Measurements from ENCODE around the gene ALDH7A1.
A peak's percentile ranks its signal among the peaks of the same experiment; 100 is the strongest.
"Not testable (repeated sequence)": the region's sequence is repeated elsewhere in the genome, so short reads cannot be mapped to it uniquely, and the experiment has no call there.

Gene ALDH7A1

GRCh38 chr5:126613941-126614592 lies 19.0 kb upstream of the ALDH7A1 start:
- Histone ChIP-seq H3K9ac (ENCODE audit: low read length) (no peak overlapping the region), H3K9me3 (ENCODE audit: low read length) (no peaks in the 10 kb centered on the region), H3K4me1 (ENCODE audit: insufficient read depth, low read length) (no peaks in the 10 kb centered on the region), H3K27me3 (ENCODE audit: control insufficient read depth in 1 of 2, insufficient read depth in 2 of 2, low read length in 2 of 2) (no peaks in the 10 kb centered on the region), H3K27ac (ENCODE audit: low read depth, low read length) (no peak overlapping the region), H3K4me3 (ENCODE audit: low read depth in 1 of 2, low read length in 2 of 2) (no peak overlapping the region), H3K36me3 (ENCODE audit: insufficient read depth, low read length) (peaks cover 38% of the 10 kb centered on the region)

GRCh38 chr5:126610616-126611015 lies 15.6 kb upstream of the ALDH7A1 start:
- Histone ChIP-seq H3K9ac (ENCODE audit: low read length) (no peak overlapping the region), H3K4me3 (ENCODE audit: low read depth in 1 of 2, low read length in 2 of 2) (no peak overlapping the region), H3K4me1 (ENCODE audit: insufficient read depth, low read length) (peaks cover 6% of the 10 kb centered on the region), H3K36me3 (ENCODE audit: insufficient read depth, low read length) (peaks cover 38% of the 10 kb centered on the region), H3K27ac (ENCODE audit: low read depth, low read length) (no peak overlapping the region), H3K9me3 (ENCODE audit: low read length) (no peaks in the 10 kb centered on the region), H3K27me3 (ENCODE audit: control insufficient read depth in 1 of 2, insufficient read depth in 2 of 2, low read length in 2 of 2) (no peaks in the 10 kb centered on the region)

GRCh38 chr5:126610160-126610559 lies 15.1 kb upstream of the ALDH7A1 start:
- Histone ChIP-seq H3K9ac (ENCODE audit: low read length) (no peak overlapping the region), H3K36me3 (ENCODE audit: insufficient read depth, low read length) (peaks cover 38% of the 10 kb centered on the region), H3K27me3 (ENCODE audit: control insufficient read depth in 1 of 2, insufficient read depth in 2 of 2, low read length in 2 of 2) (no peaks in the 10 kb centered on the region)

GRCh38 chr5:126605525-126605924 lies 10.5 kb upstream of the ALDH7A1 start:
- no peak overlapping the region for H3K4me3 ChIP-seq (ENCODE audit: low read depth in 1 of 2, low read length in 2 of 2)

More at GRCh38 chr5:126610160-126610559, 15.1 kb upstream of the ALDH7A1 start:
- no peak overlapping the region for H3K4me3 ChIP-seq (ENCODE audit: low read depth in 1 of 2, low read length in 2 of 2)
- H3K4me1 ChIP-seq (ENCODE audit: insufficient read depth, low read length): peaks cover 10% of the 10 kb centered on the region
- no peaks in the 10 kb centered on the region for H3K9me3 ChIP-seq (ENCODE audit: low read length)
- no peak overlapping the region for H3K27ac ChIP-seq (ENCODE audit: low read depth, low read length)

GRCh38 chr5:126603402-126603991 lies 8.5 kb upstream of the ALDH7A1 start:
- Histone ChIP-seq H3K27ac (ENCODE audit: low read depth, low read length) (no peak overlapping the region), H3K4me1 (ENCODE audit: insufficient read depth, low read length) (peaks cover 25% of the 10 kb centered on the region), H3K9me3 (ENCODE audit: low read length) (no peaks in the 10 kb centered on the region), H3K27me3 (ENCODE audit: control insufficient read depth in 1 of 2, insufficient read depth in 2 of 2, low read length in 2 of 2) (no peaks in the 10 kb centered on the region), H3K36me3 (ENCODE audit: insufficient read depth, low read length) (peaks cover 18% of the 10 kb centered on the region), H3K9ac (ENCODE audit: low read length) (no peak overlapping the region), H3K4me3 (ENCODE audit: low read depth in 1 of 2, low read length in 2 of 2) (no peak overlapping the region)

More at GRCh38 chr5:126605525-126605924, 10.5 kb upstream of the ALDH7A1 start:
- H3K27me3 ChIP-seq (ENCODE audit: control insufficient read depth in 1 of 2, insufficient read depth in 2 of 2, low read length in 2 of 2): no peaks in the 10 kb centered on the region
- no peak overlapping the region for H3K27ac ChIP-seq (ENCODE audit: low read depth, low read length)
- H3K36me3 ChIP-seq (ENCODE audit: insufficient read depth, low read length): peaks cover 35% of the 10 kb centered on the region
- no peaks in the 10 kb centered on the region for H3K9me3 ChIP-seq (ENCODE audit: low read length)
- H3K4me1 ChIP-seq (ENCODE audit: insufficient read depth, low read length): peaks cover 25% of the 10 kb centered on the region
- no peak overlapping the region for H3K9ac ChIP-seq (ENCODE audit: low read length)

- peaks cover 12% of the 10 kb centered on the region for H3K36me3 ChIP-seq (ENCODE audit: insufficient read depth, low read length)
- no peaks in the 10 kb centered on the region for H3K9me3 ChIP-seq (ENCODE audit: low read length)
- peak within 1 kb of the TSS; percentile 90 for H3K27ac ChIP-seq (ENCODE audit: low read depth, low read length)
- H3K9ac ChIP-seq (ENCODE audit: low read length): peak within 1 kb of the TSS; percentile 58
- H3K4me3 ChIP-seq (ENCODE audit: low read depth in 1 of 2, low read length in 2 of 2): peak within 1 kb of the TSS; percentile 39 to 91
- peaks cover 22% of the 10 kb centered on the region for H3K4me1 ChIP-seq (ENCODE audit: insufficient read depth, low read length)
- H3K27me3 ChIP-seq (ENCODE audit: control insufficient read depth in 1 of 2, insufficient read depth in 2 of 2, low read length in 2 of 2): no peaks in the 10 kb centered on the region
Measured at GRCh38 chr5:126600631-126601511, 5.9 kb upstream of the ALDH7A1 start, which contains the start of gene PHAX. Gene PHAX (plus strand): TSS chr5:126600947. CDS start chr5:126600963, 16 bp downstream.

- not testable (repeated sequence) for H3K27ac ChIP-seq (ENCODE audit: low read depth, low read length); H3K27me3 ChIP-seq (ENCODE audit: control insufficient read depth in 1 of 2, insufficient read depth in 2 of 2, low read length in 2 of 2); H3K9ac ChIP-seq (ENCODE audit: low read length); H3K9me3 ChIP-seq (ENCODE audit: low read length)
- peak overlapping the region; percentile 39 to 91 for H3K4me3 ChIP-seq (ENCODE audit: low read depth in 1 of 2, low read length in 2 of 2)
- peaks cover 12% of the 10 kb centered on the region for H3K36me3 ChIP-seq (ENCODE audit: insufficient read depth, low read length)
- peaks cover 14% of the 10 kb centered on the region for H3K4me1 ChIP-seq (ENCODE audit: insufficient read depth, low read length)
Measured at GRCh38 chr5:126599971-126600630, 5.1 kb upstream of the ALDH7A1 start.

- Histone ChIP-seq H3K9ac (ENCODE audit: low read length) (no peak overlapping the region), H3K4me1 (ENCODE audit: insufficient read depth, low read length) (peaks cover 12% of the 10 kb centered on the region), H3K4me3 (ENCODE audit: low read depth in 1 of 2, low read length in 2 of 2) (no peak overlapping the region), H3K27me3 (ENCODE audit: control insufficient read depth in 1 of 2, insufficient read depth in 2 of 2, low read length in 2 of 2) (no peaks in the 10 kb centered on the region), H3K27ac (ENCODE audit: low read depth, low read length) (no peak overlapping the region), H3K9me3 (ENCODE audit: low read length) (no peaks in the 10 kb centered on the region), H3K36me3 (ENCODE audit: insufficient read depth, low read length) (peaks cover 12% of the 10 kb centered on the region)
Measured at GRCh38 chr5:126599499-126599898, 4.5 kb upstream of the ALDH7A1 start.

- H3K27ac ChIP-seq (ENCODE audit: low read depth, low read length): no peak overlapping the region
Measured at GRCh38 chr5:126597156-126597555, 2.1 kb upstream of the ALDH7A1 start.

GRCh38 chr5:126595486-126596083 lies 566 bp upstream of the ALDH7A1 start:
- Histone ChIP-seq H3K36me3 (ENCODE audit: insufficient read depth, low read length) (no peaks in the 10 kb centered on the region), H3K4me1 (ENCODE audit: insufficient read depth, low read length) (peaks cover 12% of the 10 kb centered on the region), H3K27ac (ENCODE audit: low read depth, low read length) (peak overlapping the region; percentile 76), H3K9me3 (ENCODE audit: low read length) (no peaks in the 10 kb centered on the region), H3K4me3 (ENCODE audit: low read depth in 1 of 2, low read length in 2 of 2) (peak overlapping the region; percentile 71 to 83), H3K27me3 (ENCODE audit: control insufficient read depth in 1 of 2, insufficient read depth in 2 of 2, low read length in 2 of 2) (no peaks in the 10 kb centered on the region), H3K9ac (ENCODE audit: low read length) (no peak overlapping the region)

More at GRCh38 chr5:126597156-126597555, 2.1 kb upstream of the ALDH7A1 start:
- Histone ChIP-seq H3K27me3 (ENCODE audit: control insufficient read depth in 1 of 2, insufficient read depth in 2 of 2, low read length in 2 of 2) (no peaks in the 10 kb centered on the region), H3K9me3 (ENCODE audit: low read length) (no peaks in the 10 kb centered on the region), H3K36me3 (ENCODE audit: insufficient read depth, low read length) (no peaks in the 10 kb centered on the region), H3K4me3 (ENCODE audit: low read depth in 1 of 2, low read length in 2 of 2) (no peak overlapping the region), H3K4me1 (ENCODE audit: insufficient read depth, low read length) (peaks cover 20% of the 10 kb centered on the region), H3K9ac (ENCODE audit: low read length) (no peak overlapping the region)

Measured in muscle layer of colon (tissue), 2 donors.